SK-N-SH treated with all-trans-retinoic acid at 6 μM for 48 hours (cell line): Measurements from ENCODE around the gene EDDM3A.

ENCODE experiments used
- ATAC-seq: fragments of 200-7000 bp; cut with Tn5 transposase; 3 replicates; pipeline ENCODE4 v1.9.1; 2020; ENCODE audit warnings: mild to moderate bottlenecking, moderate library complexity
- ARNTL ChIP-seq: fragments of 450-650 bp; formaldehyde crosslinking; IDR thresholded peaks from 2 replicates; pipeline ENCODE4 v1.5.0; 2020; ENCODE audit warnings: low read depth, mild to moderate bottlenecking, moderate library complexity, borderline replicate concordance
- BACH2 ChIP-seq: fragments of 250-450 bp; sonication (Bioruptor Pico); IDR thresholded peaks from 2 replicates; pipeline ENCODE4 v1.9.0; 2021; ENCODE audit warnings: mild to moderate bottlenecking, borderline replicate concordance
- GLIS3 ChIP-seq: fragments of 250-450 bp; sonication (Bioruptor Pico); IDR thresholded peaks from 2 replicates; pipeline ENCODE4 v1.5.0; 2020; ENCODE audit warnings: mild to moderate bottlenecking, moderate library complexity
- ISL1 ChIP-seq: fragments of 250-450 bp; sonication (Bioruptor Pico); IDR thresholded peaks from 2 replicates; pipeline ENCODE4 v2.1.2; 2022; ENCODE audit warnings: mild to moderate bottlenecking, moderate library complexity
- OSR1 ChIP-seq: fragments of 250-450 bp; sonication (Bioruptor Pico); IDR thresholded peaks from 2 replicates; pipeline ENCODE4 v1.8.0; 2022; ENCODE audit warnings: moderate library complexity, mild to moderate bottlenecking, inconsistent platforms
- PPARA ChIP-seq: fragments of 250-450 bp; sonication (Bioruptor Pico); IDR thresholded peaks from 2 replicates; pipeline ENCODE4 v1.5.0; 2020; ENCODE audit warnings: mild to moderate bottlenecking, borderline replicate concordance
- RARB ChIP-seq: fragments of 250-450 bp; sonication (Bioruptor Pico); IDR thresholded peaks from 2 replicates; pipeline ENCODE4 v1.8.0; 2021; ENCODE audit warnings: mild to moderate bottlenecking, moderate library complexity
- SNAI2 ChIP-seq: fragments of 250-450 bp; sonication (Bioruptor Pico); IDR thresholded peaks from 2 replicates; pipeline ENCODE4 v1.5.0; 2020; ENCODE audit warnings: mild to moderate bottlenecking, moderate library complexity
- TCF4 ChIP-seq: fragments of 250-450 bp; sonication (Bioruptor Pico); IDR thresholded peaks from 2 replicates; pipeline ENCODE4 v1.8.0; 2021; ENCODE audit warnings: mild to moderate bottlenecking, moderate library complexity, borderline replicate concordance
- TOX ChIP-seq: fragments of 250-450 bp; sonication (Bioruptor Pico); IDR thresholded peaks from 2 replicates; pipeline ENCODE4 v1.8.0; 2021; ENCODE audit warnings: mild to moderate bottlenecking, moderate library complexity, borderline replicate concordance
- ZC3H10 ChIP-seq: fragments of 250-450 bp; sonication (Bioruptor Pico); IDR thresholded peaks from 2 replicates; pipeline ENCODE4 v1.5.1; 2021; ENCODE audit warnings: mild to moderate bottlenecking, moderate library complexity
- ZFP3 ChIP-seq: fragments of 250-450 bp; sonication (Bioruptor Pico); IDR thresholded peaks from 2 replicates; pipeline ENCODE4 v1.5.0; 2020; ENCODE audit warnings: mild to moderate bottlenecking, moderate library complexity
- ZFP30 ChIP-seq: fragments of 450-650 bp; formaldehyde crosslinking; IDR thresholded peaks from 2 replicates; pipeline ENCODE4 v1.5.0; 2022; ENCODE audit warnings: mild to moderate bottlenecking, moderate library complexity
- ZNF565 ChIP-seq: fragments of 450-650 bp; formaldehyde crosslinking; conservative IDR thresholded peaks from 2 replicates; pipeline ENCODE4 v1.5.0; 2020; ENCODE audit warnings: low read depth, mild to moderate bottlenecking, moderate library complexity
- ZNF70 ChIP-seq: fragments of 450-650 bp; formaldehyde crosslinking; IDR thresholded peaks from 2 replicates; pipeline ENCODE4 v1.5.0; 2020; ENCODE audit warnings: mild to moderate bottlenecking, moderate library complexity
- ZNF8 ChIP-seq: fragments of 450-650 bp; formaldehyde crosslinking; IDR thresholded peaks from 2 replicates; pipeline ENCODE4 v1.5.0; 2020; ENCODE audit warnings: mild to moderate bottlenecking, moderate library complexity
- TF ChIP-seq, protein P1 (sequence below): fragments of 250-450 bp; sonication (Bioruptor Pico); IDR thresholded peaks from 2 replicates; pipeline ENCODE4 v1.5.0; 2020; ENCODE audit warnings: mild to moderate bottlenecking, moderate library complexity
- TF ChIP-seq, protein P2 (sequence below): fragments of 250-450 bp; sonication (Bioruptor Pico); IDR thresholded peaks from 2 replicates; pipeline ENCODE4 v1.5.1; 2021; ENCODE audit warnings: mild to moderate bottlenecking, moderate library complexity
- TF ChIP-seq, protein P3 (sequence below): fragments of 250-450 bp; sonication (Bioruptor Pico); IDR thresholded peaks from 2 replicates; pipeline ENCODE4 v1.8.0; 2020; ENCODE audit warnings: mild to moderate bottlenecking, moderate library complexity, borderline replicate concordance
- TF ChIP-seq, protein P4 (sequence below): fragments of 250-450 bp; sonication (Bioruptor Pico); IDR thresholded peaks from 2 replicates; pipeline ENCODE4 v1.5.1; 2020; ENCODE audit warnings: low read depth, mild to moderate bottlenecking, moderate library complexity
- TF ChIP-seq, protein P5 (sequence below): fragments of 250-450 bp; sonication (Bioruptor Pico); IDR thresholded peaks from 2 replicates; pipeline ENCODE4 v1.8.0; 2021; ENCODE audit warnings: low read depth, mild to moderate bottlenecking, moderate library complexity, borderline replicate concordance

EDDM3A gene

DNA sequence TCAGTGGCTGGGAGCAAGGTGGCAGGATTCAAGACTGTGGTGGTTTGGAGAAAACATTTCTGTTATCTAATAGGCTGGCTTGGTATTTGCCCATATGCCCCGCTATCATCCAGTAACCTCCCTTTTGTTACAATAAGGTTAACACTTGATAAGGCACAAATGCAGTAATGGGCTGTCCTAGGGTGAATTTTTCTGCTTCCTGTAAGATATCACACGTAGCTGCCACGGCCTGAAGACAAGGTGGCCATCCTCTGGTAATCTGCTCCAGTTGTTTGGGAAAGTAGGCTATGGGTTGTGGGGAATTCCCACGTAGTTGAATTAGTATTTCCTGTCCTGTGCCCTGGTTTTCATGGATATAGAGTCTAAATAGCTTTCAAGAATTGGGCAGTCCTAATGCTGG lies 34.0 kb upstream of the EDDM3A start:
- TF ChIP-seq ZNF8 (CRISPR knock-in tag) (no peak), GLIS3 (CRISPR knock-in tag) (no peak), ZNF70 (CRISPR knock-in tag) (no peak)
- TF ChIP-seq, protein P1, sequence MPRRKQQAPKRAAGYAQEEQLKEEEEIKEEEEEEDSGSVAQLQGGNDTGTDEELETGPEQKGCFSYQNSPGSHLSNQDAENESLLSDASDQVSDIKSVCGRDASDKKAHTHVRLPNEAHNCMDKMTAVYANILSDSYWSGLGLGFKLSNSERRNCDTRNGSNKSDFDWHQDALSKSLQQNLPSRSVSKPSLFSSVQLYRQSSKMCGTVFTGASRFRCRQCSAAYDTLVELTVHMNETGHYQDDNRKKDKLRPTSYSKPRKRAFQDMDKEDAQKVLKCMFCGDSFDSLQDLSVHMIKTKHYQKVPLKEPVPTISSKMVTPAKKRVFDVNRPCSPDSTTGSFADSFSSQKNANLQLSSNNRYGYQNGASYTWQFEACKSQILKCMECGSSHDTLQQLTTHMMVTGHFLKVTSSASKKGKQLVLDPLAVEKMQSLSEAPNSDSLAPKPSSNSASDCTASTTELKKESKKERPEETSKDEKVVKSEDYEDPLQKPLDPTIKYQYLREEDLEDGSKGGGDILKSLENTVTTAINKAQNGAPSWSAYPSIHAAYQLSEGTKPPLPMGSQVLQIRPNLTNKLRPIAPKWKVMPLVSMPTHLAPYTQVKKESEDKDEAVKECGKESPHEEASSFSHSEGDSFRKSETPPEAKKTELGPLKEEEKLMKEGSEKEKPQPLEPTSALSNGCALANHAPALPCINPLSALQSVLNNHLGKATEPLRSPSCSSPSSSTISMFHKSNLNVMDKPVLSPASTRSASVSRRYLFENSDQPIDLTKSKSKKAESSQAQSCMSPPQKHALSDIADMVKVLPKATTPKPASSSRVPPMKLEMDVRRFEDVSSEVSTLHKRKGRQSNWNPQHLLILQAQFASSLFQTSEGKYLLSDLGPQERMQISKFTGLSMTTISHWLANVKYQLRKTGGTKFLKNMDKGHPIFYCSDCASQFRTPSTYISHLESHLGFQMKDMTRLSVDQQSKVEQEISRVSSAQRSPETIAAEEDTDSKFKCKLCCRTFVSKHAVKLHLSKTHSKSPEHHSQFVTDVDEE (CRISPR knock-in tag) = no peak
- no peak for ATAC-seq

DNA sequence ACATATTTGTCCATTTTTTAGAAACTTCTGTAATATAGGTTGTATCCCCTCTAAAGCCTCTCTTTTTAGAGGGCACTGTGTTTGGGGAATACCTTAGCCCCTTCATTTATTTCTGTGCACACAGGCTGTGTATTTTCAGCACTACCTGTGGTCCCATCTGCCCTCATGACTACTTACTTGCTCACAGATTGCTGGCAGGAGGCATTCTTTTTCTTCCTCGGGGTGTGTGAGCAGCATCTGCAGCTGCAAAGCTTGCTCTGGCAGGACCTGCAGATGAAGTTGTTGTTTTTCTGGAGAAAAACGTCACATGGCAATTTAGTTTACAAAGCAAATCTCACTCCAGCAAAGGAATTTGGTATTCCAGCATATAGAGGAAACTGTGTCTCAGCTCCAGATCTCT lies 32.8 kb upstream of the EDDM3A start:
- TF ChIP-seq ISL1 (CRISPR knock-in tag) (no peak), ARNTL (CRISPR knock-in tag) (no peak), ZNF8 (CRISPR knock-in tag) (no peak), TOX (no peak), ZNF70 (CRISPR knock-in tag) (no peak), BACH2 (CRISPR knock-in tag) (no peak), ZC3H10 (no peak), PPARA (CRISPR knock-in tag) (no peak)
- TF ChIP-seq, protein P2, sequence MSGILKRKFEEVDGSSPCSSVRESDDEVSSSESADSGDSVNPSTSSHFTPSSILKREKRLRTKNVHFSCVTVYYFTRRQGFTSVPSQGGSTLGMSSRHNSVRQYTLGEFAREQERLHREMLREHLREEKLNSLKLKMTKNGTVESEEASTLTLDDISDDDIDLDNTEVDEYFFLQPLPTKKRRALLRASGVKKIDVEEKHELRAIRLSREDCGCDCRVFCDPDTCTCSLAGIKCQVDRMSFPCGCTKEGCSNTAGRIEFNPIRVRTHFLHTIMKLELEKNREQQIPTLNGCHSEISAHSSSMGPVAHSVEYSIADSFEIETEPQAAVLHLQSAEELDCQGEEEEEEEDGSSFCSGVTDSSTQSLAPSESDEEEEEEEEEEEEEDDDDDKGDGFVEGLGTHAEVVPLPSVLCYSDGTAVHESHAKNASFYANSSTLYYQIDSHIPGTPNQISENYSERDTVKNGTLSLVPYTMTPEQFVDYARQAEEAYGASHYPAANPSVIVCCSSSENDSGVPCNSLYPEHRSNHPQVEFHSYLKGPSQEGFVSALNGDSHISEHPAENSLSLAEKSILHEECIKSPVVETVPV (CRISPR knock-in tag) = no peak
- TF ChIP-seq, protein P3, sequence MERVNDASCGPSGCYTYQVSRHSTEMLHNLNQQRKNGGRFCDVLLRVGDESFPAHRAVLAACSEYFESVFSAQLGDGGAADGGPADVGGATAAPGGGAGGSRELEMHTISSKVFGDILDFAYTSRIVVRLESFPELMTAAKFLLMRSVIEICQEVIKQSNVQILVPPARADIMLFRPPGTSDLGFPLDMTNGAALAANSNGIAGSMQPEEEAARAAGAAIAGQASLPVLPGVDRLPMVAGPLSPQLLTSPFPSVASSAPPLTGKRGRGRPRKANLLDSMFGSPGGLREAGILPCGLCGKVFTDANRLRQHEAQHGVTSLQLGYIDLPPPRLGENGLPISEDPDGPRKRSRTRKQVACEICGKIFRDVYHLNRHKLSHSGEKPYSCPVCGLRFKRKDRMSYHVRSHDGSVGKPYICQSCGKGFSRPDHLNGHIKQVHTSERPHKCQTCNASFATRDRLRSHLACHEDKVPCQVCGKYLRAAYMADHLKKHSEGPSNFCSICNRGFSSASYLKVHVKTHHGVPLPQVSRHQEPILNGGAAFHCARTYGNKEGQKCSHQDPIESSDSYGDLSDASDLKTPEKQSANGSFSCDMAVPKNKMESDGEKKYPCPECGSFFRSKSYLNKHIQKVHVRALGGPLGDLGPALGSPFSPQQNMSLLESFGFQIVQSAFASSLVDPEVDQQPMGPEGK = no peak
- no peak for ATAC-seq

DNA sequence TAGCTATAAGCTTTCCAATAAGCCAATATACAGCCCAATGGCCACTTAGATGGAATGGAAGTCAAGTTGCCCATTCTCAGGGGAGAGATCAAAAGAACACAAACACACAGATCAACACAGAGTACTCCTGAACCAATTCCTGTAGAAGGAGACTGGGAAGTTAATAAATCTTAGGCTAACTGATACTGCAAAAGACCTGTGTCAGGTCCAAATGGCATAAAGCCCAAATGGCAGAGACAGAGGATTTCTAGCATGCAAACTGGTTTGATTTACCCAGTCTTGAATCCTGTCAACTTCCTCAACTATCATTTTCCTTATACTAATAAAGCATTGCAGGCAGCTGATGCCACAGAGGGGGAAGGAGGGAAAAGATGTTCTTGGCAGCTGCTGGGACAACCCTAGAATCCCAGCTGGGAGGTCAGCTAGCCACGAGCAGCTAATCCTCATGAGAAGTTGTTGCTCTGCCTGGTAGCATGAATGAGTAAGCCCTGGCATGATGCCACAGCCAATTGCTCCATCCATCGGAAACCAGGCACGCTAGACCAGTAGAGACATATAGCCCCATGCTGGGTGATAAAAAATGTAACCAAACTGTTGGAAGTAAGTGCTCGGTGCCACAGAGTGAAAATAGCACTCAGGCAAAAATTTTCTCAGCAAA lies 31.0 kb upstream of the EDDM3A start:
- no peak for ATAC-seq
- TF ChIP-seq, protein P1 (CRISPR knock-in tag) = no peak
- TF ChIP-seq GLIS3 (CRISPR knock-in tag) = no peak
- TF ChIP-seq, protein P3 = no peak
- TF ChIP-seq, protein P4, sequence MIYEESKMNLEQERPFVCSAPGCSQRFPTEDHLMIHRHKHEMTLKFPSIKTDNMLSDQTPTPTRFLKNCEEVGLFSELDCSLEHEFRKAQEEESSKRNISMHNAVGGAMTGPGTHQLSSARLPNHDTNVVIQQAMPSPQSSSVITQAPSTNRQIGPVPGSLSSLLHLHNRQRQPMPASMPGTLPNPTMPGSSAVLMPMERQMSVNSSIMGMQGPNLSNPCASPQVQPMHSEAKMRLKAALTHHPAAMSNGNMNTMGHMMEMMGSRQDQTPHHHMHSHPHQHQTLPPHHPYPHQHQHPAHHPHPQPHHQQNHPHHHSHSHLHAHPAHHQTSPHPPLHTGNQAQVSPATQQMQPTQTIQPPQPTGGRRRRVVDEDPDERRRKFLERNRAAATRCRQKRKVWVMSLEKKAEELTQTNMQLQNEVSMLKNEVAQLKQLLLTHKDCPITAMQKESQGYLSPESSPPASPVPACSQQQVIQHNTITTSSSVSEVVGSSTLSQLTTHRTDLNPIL (CRISPR knock-in tag) = no peak
- no peak for TF ChIP-seq ZNF565 (CRISPR knock-in tag)
- no peak for TF ChIP-seq TCF4 (CRISPR knock-in tag)
- TF ChIP-seq ISL1 (CRISPR knock-in tag) = no peak
- no peak for TF ChIP-seq TOX
- TF ChIP-seq RARB (CRISPR knock-in tag) = no peak
- TF ChIP-seq ZNF8 (CRISPR knock-in tag) = no peak
- no peak for TF ChIP-seq ZC3H10
- TF ChIP-seq ZFP3 (CRISPR knock-in tag) = no peak
- TF ChIP-seq OSR1 (CRISPR knock-in tag) = no peak
- TF ChIP-seq ARNTL (CRISPR knock-in tag) = no peak
- TF ChIP-seq, protein P5, sequence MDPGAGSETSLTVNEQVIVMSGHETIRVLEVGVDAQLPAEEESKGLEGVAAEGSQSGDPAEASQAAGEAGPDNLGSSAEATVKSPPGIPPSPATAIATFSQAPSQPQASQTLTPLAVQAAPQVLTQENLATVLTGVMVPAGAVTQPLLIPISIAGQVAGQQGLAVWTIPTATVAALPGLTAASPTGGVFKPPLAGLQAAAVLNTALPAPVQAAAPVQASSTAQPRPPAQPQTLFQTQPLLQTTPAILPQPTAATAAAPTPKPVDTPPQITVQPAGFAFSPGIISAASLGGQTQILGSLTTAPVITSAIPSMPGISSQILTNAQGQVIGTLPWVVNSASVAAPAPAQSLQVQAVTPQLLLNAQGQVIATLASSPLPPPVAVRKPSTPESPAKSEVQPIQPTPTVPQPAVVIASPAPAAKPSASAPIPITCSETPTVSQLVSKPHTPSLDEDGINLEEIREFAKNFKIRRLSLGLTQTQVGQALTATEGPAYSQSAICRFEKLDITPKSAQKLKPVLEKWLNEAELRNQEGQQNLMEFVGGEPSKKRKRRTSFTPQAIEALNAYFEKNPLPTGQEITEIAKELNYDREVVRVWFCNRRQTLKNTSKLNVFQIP (CRISPR knock-in tag) = no peak
- TF ChIP-seq ZFP30 (CRISPR knock-in tag) = no peak
- no peak for TF ChIP-seq BACH2 (CRISPR knock-in tag)
- TF ChIP-seq, protein P2 (CRISPR knock-in tag) = no peak
- TF ChIP-seq SNAI2 (CRISPR knock-in tag) = no peak
